G401 (cell line): ENCODE measurements around the gene TMEM98. TPM values are rescaled to one million over a fixed set of nuclear protein-coding genes. Genes with fewer than 3 reads are reported as not detected.
"Not testable (repeated sequence)": the region's sequence is repeated elsewhere in the genome, so short reads cannot be mapped to it uniquely, and the experiment has no call there.

Experiments used
- DNase-seq: peaks from one replicate; pipeline ENCODE4 v3.0.0-alpha.2; 2015; ENCODE audit warnings: low spot score
- in situ Hi-C: cut with HindIII; loops from 2 replicates; pipeline ENCODE4 v1.10.0; 2016; ENCODE audit warnings: low sequenced_read_pairs, mixed read lengths
- total RNA-seq: library from RNA; depleted of rRNA; stranded (reverse); fragments of >200 nt; shearing (Covaris generic); gene quantifications from 2 replicates; pipeline ENCODE4 v1.2.3, GENCODE V29; 2014; rRNA removed

Gene TMEM98
- total RNA-seq, 1 experiment from 2014 or later = 0.07 TPM

DNA sequence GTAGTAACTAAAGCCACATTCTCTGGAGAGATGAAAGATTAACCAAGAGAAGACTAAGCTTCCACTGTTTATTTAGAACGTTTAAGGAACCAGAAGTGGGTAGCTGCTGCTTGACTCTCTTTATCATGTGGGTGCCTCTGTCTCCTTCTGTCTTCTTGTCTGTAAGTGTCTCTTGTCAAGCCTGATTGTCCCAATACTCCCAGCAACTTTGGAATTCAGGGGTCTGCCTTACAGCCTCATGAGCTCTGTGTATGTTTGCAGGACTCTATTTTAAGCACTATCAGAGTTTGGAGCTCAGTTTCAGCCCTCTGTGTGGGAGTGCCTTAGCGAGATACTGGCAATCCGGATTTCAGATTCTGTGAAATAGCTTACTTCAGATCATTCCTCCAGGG lies 34.4 kb downstream of the TMEM98 start:
- in situ Hi-C loops = no loop called here
- no peak for DNase-seq

DNA sequence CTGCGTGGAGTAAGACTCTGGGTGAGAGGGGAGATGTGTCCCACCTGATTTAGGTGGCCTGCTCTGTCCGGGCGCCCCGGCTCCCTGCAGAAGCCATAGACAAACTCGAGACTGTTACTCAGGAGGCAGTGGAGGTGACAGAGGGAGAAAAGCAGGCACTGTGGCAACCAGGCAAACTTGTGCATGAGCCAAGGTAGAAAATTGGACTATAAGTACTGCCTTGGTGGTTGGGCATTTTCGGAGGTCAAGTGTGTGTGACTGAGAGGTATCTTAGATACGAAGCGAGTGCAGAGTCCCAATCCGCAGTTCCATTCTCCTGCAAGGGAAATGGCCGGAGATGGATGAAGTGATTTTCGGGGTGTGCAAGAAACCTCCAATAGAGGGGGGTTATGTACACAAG lies 36.6 kb downstream of the TMEM98 start:
- in situ Hi-C loops = no loop called here
- no peak for DNase-seq

DNA sequence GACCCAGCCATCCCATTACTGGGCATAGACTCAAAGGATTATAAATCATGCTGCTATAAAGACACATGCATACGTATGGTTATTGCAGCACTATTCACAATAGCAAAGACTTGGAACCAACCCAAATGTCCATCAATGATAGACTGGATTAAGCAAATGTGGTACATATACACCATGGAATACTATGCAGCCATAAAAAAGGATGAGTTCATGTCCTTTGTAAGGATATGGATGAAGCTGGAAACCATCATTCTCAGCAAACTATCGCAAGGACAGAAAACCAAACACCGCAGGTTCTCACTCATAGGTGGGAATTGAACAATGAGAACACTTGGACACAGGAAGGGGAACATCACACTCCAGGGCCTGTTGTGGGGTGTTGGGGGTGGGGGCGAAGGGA lies 41.3 kb downstream of the TMEM98 start:
- in situ Hi-C loops, DNase-seq: not testable (repeated sequence)

DNA sequence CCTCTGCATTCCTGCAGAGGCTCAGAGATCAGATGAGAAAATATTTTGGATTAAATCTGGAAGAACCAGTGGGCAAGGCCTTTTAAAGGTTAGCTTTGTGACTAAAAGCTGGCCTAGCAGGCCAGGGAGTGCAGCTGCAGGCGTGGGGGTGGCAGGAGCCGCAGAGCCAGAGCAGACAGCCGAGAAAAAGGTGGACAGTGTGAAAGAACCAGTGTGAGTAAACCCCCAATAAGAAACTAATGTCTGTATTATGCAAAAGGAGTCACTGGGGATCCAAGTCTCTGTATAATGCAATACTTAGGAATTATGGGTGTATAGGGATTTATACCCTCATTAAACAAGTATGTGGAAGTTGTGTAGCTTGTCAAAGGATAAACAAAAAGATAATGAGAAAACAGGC lies 42.3 kb downstream of the TMEM98 start:
- in situ Hi-C loops = no loop called here
- no peak for DNase-seq

DNA sequence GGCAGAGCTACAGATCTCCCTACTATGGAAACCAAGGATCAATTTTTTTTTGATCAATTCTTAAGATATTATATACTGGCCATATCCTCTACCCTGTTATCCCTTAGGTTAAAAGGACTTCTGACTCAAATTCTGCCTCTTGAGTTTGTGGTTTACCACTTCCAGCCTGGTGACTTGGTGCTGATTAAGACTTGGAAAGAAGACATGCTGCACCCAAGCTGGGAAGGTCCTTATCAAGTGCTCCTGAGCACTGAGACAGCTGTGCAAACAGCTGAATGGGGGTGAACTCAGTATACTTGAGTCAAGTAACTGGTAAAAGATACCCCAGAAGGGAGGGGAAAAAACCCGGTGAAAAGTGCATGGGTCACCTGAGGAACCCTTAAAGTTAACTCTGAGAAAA lies 43.2 kb downstream of the TMEM98 start:
- no peak for DNase-seq
- in situ Hi-C loops = no loop called here

DNA sequence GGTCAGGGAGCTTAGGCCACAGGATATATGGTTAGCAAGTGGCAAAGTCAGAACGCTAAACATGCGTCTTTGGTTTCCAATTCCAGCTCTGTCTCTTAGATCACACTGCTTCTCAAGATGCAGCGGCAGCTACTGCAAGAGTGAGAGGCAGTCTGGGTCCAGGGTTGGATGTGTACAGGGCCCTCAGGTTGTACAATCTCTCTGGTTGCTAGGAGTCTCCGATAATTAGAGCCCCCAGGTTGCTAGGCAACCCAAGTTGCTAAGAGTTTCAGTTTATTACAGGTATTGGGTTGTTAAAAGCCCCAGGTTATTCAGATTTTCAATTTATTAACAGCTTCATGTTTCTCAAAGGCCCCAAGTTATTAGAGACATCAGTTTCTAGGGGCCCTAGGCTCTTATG lies 48.2 kb downstream of the TMEM98 start:
- DNase-seq = no peak
- in situ Hi-C loops = no loop called here

DNA sequence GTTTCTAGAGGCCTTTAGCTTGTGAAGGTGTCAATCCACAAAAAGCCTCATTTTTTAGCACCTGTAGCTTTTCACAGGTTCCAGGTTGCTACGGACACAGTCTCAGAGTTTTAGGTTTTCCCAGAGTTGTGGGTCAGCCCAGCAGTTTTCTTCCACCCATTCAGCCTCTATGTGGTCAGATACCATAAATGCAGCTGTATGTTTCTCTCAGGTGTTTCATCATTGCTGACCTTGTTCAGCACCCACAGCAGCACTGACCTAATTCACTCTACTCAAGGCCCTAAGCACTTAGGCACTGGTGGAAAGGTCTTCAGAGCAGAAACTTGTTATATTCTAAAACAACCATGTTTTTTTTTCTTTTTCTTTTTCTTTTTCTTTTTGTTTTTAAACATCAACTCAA lies 48.7 kb downstream of the TMEM98 start:
- no peak for DNase-seq

DNA sequence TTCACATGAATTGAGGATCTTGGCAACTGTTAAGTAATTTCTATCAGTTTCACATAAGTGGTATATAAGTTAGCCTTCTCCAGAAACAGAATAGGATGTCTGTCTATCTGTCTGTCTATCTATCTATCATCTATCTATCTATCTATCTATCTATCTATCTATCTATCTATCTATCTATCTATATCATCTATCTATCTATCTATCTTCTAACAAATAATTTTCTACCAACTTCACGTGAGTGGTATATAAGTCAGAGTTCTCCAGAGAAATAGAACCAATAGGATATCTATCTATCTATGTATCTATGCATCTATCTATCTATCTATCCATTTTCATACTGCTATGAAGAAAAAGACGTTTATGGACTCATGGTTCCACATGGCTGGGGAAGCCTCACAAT lies 52.3 kb downstream of the TMEM98 start:
- in situ Hi-C loops = no loop called here
- DNase-seq = no peak

More for the DNA sequence above, 48.7 kb downstream of the TMEM98 start:
- in situ Hi-C loops = no loop called here

DNA sequence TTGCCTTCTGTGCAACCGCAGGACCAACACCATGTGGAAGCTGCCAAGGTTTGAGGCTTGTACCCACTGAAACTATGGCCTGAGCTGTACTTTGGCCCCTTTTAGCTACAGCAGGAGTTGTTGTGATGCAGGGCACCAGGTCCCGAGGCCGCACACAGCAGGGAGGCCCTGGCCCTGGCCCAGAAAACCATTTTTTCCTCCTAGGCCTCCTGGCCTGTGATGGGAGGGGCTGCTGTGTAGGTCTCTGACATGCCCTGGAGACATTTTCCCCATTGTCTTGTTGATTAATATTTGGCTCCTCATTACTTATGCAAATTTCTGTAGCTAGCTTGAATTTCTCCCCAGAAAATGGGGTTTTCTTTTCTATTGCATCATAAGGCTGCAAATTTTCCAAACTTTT lies 53.7 kb downstream of the TMEM98 start:
- in situ Hi-C loops, DNase-seq: not testable (repeated sequence)

DNA sequence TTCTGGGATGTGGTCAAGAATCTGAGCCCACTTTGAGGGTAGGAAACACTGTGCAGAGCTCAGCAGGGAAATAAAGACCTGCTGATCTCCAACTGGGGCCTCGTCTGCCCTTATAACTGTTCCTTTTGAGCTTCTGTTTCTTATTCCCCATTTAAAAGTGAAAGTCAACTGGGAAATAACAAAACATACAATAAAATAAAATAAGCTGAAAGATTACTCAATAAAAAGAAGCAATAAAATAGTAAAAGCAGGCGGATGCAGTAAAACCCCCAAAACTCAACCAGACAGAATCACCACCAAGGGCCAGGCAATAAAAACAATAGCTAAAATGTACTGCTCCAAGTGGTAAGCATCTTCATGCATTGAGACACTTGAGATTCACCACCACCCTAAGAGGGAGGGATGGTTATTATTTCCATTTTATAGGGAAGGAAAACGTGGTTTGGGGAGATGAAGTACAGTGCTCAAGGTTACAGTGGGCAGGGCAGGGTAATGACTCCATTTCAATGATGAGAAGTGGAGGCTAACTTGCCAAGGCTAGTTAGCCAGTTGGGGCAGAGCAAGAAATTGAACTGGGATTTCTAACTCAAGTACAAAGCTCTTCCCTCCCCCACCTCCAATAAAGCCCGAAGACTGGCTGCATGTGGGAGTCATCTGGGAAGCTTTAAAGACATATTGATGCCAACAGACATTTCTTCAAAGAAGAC lies 57.2 kb downstream of the TMEM98 start:
- DNase-seq = no peak
- in situ Hi-C loops = no loop called here

DNA sequence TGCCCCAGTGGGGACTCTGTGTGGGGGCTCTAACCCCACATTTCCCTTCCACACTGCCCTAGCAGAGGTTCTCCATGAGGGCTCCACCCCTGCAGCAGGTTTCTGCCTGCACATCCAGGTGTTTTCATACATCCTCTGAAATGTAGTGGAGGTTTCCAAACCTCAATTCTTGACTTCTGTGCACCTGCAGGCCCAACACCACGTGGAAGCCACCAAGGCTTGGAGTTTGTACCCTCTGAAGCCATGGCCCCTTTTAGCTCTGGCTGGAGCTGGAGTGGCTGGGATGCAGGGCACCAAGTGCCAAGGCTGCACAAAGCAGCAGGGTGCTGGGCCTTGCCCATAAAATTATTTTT lies 59.5 kb downstream of the TMEM98 start:
- in situ Hi-C loops, DNase-seq: not testable (repeated sequence)

DNA sequence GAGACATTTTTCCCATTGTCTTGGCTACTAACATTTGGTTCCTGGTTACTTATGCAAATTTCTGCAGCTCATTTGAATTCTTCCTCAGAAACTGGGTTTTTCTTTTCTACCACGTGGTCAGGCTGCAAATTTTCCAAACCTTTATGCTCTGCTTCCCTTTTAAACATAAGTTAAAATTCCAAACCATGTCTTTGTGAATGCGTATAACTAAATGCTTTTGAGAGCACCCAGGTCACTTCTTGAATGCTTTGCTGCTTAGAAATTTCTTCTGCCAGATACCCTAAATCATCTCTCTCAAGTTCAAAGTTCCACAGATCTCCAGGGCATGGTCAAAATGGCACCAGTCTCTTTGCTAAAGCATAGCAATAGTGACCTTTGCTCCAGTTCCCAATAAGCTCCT lies 59.9 kb downstream of the TMEM98 start:
- in situ Hi-C loops, DNase-seq: not testable (repeated sequence)

DNA sequence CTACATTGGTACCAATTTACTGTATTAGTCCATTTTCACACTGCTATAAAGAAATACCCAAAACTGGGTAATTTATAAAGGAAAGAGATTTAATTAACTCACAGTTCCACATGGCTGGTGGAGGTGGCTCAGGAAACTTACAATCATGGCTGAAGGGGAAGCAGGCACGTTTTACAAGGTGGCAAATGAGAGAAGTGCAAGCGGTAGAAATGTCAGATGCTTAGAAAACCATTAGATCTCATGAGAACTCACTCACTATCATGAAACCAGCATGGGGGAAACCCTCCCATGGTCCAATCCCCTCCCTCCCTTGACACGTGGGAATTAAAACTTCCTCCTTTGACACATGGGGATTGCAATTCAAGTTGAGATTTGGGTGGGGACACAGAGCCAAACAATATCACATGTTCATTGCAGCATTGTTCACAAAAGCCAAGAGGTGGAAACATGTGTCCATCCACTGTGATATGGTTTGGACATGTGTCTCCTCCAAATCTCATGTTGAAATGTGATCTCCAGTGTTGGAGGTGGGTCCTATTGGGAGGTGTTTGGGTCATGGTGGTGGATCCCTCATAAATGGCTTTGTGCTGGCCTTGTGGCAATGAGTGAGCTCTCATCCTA lies 60.6 kb downstream of the TMEM98 start:
- in situ Hi-C loops = no loop called here
- no peak for DNase-seq

DNA sequence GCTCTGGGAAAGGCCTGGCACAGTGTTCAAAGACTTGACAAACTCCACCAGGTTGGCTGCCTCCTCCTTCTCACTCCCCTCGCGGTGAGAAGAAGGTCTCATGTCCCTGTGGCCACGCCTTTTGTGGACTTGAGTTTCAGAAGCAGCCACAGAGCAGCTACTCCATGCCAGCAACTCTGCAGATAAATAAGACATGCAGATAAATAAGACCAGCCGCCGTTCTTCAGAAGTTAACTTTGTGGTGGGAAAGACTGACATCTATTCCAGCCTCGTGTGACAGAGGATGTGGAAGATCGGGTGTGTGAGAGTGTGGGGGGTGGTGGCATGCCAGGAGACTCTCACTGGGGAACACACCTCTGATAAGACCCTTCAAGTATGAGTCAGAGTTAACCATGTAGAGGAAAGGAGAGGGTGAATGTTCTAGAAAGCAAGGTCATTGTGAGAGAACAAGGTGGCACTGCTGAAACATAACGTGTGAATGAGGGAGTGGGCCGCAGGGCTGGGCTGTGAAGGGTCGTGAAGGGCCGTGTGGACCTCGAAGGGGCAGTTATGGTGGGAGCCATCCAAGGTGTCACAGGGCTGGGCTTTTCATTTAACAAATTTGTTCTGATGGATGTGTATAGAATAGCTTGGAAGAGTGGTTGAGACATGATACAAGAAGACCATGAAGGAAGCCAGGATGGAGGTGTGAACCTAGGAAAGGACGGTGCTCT lies 64.5 kb downstream of the TMEM98 start:
- DNase-seq = no peak
- in situ Hi-C loops = no loop called here

DNA sequence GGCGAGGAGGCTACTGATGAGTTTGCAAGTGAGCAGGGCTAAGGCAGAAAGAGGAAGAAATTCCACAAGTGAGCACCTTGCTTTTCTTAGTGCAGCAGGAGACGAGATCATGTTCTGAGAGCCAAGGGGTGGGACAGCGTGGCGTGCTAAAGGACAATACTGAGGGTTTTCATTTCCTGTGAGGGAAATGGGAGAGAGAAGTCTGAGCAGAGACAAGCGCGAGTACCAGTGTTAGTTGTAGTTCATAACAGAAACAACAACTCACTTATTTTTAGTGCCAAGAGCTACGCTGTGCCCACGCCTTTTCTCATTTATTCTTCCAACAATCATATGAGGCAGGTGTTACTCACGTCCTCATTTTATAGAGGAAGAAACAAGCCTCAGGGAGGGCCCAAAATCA lies 66.0 kb downstream of the TMEM98 start:
- in situ Hi-C loops = no loop called here
- DNase-seq = no peak

Other genes starting within 250 kb of the TMEM98 start
- gene MYO1D, start 51.0 kb upstream of the TMEM98 start, total RNA-seq = 0.68 and 3.7 TPM in 2 replicates
- not detected in 2 replicates for gene SPACA3, start 63.7 kb downstream of the TMEM98 start, total RNA-seq